Umbilical cord (tissue), 2 donors: ENCODE measurements around the gene OSCAR. TPM values are rescaled to one million over a fixed set of nuclear protein-coding genes. Genes with fewer than 3 reads are reported as not detected.

ENCODE experiments used
- DNase-seq: peaks from one replicate; pipeline ENCODE4 v3.0.0-alpha.2; 2015; ENCODE audit warnings: low spot score
- total RNA-seq: library from RNA; depleted of rRNA; stranded (reverse); fragments of >200 nt; gene quantifications from one replicate; pipeline ENCODE4 v1.2.3, GENCODE V29; 2014; ENCODE audit warnings: low replicate concordance; ENCODE audit not compliant: insufficient read depth

OSCAR gene, protein sequence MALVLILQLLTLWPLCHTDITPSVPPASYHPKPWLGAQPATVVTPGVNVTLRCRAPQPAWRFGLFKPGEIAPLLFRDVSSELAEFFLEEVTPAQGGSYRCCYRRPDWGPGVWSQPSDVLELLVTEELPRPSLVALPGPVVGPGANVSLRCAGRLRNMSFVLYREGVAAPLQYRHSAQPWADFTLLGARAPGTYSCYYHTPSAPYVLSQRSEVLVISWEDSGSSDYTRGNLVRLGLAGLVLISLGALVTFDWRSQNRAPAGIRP
- total RNA-seq: 0.96 TPM

DNA sequence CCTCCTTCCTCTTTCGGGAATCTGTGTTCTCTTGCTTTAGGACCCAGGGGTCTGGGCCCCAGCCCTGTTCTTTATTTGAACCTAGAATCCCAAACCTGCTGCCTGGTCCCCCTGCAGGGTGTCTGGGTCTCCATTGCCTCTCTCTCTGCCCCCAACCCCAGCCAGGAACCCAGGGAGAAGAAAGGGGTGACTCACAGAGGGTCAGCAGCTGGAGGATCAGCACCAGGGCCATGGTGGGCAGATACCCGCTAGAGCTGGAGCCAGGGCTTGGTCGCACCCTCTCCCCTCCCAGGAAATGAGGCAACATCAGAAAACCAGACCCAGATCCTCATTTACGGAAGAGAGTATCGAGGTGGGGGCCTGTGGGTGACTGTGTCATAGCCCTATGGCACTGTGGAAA is at the start of gene OSCAR:
Gene OSCAR (minus strand): TSS at position 243 of the 400 bp plus-strand sequence. CDS start 11 bp downstream, at position 232.
- DNase-seq: no peak

DNA sequence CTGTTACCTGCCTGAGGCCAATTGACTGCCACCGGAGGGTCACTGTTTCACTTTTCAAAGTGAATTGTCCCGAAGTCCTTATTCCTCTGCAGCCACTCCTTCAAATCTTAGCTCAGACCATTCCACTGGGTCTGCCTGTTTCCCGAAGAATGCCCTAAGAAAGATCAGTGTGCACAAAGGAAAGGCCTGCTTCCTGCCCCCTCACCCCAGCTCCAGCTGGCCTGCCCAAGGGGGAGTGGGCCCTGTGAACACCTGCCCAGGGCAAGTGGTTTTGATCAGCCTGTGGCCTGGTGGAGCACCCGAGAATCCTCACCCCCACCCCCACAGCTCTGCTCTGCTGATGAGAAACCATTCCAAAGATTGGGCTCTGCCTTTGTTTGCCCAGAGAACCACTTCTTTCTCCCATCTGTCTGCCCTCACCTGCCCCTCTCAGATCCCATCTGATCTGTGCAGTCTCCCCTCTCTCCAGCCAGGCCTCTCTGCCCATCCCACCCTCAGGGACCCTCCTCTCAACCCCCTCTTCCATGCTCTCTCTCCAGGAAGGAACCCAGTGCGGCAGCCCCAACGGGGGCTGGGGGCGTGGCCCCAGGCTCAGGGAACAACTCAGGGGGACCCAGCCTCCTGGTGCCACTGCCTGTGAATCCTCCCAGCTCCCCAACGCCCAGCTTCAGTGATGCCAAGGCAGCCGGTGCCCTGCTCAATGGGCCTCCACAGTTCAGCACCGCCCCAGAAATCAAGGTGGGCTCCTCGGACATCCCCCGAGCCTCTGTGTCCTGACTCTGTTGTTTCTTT is 48.6 kb upstream of the OSCAR start:
- no peak for DNase-seq

DNA sequence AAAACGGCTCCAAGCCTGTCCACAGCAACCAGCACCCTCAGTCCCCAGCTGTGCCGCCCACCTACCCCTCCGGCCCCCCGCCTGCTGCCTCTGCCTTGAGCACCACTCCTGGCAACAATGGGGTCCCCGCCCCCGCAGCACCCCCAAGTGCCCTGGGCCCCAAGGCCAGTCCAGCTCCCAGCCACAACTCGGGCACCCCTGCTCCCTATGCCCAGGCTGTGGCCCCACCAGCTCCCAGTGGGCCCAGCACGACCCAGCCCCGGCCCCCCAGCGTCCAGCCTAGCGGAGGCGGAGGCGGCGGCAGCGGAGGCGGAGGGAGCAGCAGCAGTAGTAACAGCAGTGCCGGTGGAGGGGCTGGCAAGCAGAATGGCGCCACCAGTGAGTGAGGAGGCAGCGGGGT is 47.6 kb upstream of the OSCAR start:
- DNase-seq: no peak

DNA sequence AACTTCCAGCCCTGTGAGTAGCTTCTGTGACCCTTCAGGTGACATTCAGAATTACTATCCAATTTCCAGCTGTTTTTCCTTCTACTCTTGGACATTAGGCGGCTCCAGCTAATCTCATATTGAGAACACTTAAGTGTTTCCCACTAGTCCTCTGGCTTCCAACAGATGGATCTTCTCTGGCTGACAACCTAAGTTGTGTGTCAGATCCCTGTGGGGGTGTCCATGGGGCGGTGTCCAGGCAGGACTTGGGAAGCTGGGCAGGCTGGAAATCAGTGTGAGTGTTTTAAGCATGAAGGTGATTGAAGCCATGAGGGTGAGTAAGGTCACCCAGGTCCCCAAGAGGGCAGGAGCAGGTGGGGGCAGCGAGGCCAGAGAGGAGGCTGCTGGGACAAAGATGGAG is 47.1 kb upstream of the OSCAR start:
- no peak for DNase-seq

DNA sequence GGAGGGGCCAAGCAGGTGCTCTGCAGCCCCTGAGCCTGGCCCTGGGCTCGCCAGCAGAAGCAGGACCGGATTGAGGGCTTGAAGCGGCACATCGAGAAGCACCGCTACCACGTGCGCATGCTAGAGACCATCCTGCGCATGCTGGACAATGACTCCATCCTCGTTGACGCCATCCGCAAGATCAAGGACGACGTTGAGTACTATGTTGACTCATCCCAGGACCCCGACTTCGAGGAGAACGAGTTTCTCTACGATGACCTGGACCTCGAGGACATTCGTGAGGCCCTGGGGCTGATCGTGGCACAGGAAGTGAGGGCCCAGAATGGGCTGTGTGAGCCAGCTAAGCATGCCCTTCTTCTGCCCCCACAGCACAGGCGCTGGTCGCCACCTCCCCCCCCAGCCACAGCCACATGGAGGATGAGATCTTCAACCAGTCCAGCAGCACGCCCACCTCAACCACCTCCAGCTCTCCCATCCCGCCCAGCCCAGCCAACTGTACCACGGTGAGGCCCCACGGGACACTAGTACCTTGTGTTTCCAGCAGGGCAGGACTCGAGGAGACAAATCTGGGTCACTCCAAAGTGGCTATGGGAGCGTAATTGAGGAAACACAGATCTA is 45.0 kb upstream of the OSCAR start:
- no peak for DNase-seq

DNA sequence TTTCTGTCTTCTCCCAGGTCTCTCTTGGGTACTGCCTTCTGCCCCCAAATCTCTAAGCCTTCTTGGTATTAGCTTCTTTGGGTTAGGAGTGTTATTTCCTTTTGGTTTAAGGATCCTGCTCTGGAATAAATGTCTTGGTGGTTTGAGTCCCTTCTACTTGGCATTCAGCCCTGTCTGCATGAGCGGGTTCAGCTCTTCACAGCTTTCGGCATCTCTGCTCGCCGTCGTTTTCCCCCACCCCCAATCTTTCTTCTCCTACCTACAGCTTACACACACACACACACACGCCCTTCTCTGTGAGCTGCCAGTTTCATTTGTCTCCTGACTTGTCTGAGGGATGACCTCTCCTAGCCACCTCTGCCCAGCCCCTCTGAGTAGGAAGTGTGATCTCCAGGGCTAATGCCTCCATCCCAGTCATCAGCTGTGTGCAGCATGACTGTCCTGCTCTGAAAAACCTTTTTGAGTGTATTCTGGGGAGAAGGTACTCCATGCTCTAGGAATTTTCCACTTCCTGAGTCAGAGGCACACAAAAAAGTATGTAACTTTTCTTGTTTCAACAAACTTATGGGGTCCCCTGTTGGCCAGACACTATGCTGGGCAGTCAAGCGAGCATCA is 41.7 kb upstream of the OSCAR start:
- DNase-seq: no peak

DNA sequence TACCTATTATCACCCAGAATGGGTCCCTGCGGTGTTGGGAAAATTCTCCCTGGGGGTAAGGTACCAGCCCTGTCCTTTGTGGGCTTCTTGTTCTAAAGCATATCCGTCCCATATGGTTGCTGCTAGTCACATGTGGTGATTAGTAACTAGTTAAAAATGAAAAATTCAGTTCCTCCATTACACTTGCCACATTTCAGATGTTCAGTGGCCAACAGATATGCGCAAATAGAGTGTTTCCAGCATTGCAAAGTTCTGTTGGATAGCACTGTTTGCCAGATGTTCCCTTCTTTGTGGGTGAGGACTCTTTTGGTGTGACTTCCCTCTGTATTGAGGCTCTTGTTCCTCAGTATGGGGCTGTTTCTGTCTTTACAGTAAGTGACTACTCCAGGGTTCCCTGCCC is 40.8 kb upstream of the OSCAR start:
- DNase-seq: no peak

DNA sequence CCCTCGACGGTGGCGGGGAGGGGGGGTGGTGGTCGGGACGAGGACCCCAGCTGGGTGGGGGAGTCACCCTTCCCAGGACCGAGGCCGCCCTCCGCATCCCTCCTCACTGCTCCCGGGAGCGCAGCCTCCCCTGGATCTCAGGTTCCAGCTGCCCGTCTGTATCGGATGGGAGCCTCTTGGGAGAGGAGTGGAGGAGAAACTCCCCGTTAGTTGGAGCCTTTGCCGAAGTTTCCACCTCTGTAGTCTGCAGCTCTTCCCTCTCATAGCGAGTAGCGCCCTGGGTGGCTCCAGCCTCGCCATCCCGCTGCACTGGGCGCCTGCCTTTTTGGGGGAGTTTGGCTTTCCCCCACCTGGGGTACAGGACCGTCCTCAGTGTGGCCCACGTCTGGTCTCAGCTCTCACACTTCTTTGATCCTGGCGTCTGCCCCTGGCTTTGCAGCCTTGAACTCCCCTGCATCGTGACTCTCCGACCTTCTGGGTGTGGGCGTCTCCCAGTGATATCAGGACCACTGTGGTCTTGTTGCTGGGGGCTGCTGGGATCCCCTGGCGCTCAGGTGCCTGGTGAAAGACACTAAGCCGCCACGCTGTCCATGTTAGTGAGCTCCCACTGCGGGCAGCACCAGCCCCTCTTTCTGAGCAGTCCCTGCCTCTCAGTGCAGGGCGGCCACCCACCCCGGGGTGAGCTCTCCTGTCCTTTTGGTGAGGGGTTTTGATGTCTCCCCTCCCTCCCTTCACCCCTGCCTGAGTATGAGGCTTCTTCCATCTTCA is 38.1 kb upstream of the OSCAR start:
- DNase-seq: no peak

DNA sequence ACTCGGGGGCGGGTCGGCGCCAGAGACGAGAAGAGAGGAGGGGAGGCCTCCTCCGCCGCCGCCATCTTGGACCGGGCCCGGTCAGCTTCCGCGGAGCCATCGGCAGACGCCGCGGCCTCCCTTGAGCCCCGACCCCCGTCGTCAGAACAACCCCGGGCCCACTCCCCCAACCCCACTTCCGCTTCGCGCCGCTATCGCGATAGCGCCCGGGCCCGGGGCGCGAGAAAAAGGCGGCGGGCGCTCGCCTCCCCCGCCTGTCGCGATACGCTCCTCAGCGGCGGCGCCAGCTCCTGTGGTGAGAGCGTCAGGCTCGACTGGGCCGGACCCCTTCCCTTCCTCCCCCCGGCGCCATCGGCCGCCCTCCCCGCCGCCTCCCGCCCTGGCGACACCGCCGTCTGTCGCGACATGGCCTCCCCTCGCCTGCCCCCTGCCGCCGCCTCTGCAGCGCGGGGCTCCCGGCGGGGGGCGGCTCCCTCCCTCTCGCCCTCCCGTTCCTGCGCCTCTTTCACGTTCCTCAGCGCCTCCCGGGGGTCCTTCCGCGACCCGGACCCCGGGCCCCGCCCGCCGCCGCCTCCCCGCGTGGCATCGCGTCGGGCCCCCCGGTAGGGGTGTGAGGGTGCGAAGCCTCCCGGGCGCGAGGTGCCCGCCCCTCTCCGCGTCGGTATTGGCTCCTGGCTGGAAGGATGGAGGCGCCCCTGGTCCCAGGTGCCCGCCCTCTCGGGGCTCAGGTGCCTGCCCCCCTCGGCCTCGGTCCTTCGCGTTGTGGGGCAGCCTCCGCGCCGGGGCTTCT is 37.3 kb upstream of the OSCAR start, which contains the start of gene CNOT3:
Gene CNOT3 (plus strand): TSS at position 64 of the 790 bp plus-strand sequence. CDS start 5,217 bp downstream, outside the sequence.
- DNase-seq: no peak

DNA sequence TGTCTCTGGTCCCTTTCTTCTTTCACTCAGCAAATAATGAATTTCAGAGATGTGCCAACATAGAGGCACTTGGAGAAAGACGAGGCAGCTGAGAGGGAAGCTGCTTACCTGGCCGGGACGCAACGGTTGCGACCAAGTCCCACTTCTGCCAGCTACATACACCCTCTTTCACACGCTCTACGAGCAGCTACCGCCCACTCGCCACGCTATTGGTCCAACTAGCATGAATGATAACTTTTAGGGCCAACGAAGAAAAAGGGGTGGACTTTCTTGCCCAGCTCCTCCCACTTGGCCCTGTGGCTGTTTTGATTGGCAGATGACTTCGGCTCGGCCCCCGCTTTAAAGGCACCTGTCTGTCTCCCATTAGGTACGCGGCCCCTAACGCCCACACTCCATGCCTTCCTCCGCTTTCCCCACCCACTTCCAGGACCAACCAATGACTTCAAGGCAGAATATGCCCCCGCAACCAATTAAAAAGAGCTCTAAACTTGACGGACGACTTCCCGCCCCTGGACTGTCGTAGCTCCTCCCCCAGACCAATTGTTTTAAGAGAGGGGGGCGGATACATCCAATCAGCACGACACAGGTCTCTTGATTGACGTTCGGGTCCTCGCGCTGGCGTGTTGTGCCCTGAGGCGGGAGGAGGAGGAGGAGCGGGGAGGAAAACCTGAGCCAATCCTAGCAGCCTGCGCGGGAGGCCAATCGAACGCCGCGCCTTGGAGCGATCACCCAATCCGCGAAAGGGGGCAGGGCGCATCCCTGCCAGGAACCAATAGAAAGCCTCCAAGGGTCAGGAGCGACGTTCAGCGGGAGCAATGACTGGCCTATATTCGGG is 36.5 kb upstream of the OSCAR start:
- peak; percentile 100 for DNase-seq

DNA sequence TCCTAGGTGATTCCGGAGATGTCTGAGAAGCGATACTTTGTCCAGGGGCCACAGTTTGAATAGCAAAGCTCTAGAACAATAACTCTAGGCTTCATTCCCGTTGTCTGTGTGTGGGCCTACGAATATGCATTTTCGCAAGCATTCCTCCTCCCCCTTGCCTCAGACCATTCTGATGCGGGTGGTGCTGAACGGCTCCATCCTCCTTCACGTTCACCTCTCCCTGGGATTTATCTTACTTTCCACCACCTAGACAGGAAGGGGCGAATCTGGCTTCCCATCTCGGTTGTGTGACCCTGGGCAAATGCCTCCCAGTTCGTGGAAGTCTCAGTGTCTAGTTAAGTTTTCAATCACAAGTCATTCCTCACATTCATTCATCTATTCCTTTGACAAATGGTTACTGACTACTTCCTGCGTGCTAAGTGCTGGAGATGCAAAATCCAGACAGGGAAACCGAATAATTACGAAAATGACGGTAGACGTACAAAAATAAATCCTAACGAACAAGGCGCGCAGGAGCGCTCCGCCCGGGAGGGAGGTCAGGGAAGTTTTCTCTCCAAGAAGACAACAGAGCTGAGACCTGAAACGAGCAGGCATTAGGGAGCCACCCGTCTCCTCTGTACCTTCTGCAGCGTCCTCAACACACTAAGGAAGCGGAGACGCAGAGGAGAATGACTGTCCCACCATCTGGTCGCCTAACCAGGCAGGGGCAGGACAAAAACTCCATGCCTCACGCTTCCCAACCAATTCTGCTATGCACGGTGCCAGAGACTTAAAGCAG is 35.7 kb upstream of the OSCAR start:
- no peak for DNase-seq

DNA sequence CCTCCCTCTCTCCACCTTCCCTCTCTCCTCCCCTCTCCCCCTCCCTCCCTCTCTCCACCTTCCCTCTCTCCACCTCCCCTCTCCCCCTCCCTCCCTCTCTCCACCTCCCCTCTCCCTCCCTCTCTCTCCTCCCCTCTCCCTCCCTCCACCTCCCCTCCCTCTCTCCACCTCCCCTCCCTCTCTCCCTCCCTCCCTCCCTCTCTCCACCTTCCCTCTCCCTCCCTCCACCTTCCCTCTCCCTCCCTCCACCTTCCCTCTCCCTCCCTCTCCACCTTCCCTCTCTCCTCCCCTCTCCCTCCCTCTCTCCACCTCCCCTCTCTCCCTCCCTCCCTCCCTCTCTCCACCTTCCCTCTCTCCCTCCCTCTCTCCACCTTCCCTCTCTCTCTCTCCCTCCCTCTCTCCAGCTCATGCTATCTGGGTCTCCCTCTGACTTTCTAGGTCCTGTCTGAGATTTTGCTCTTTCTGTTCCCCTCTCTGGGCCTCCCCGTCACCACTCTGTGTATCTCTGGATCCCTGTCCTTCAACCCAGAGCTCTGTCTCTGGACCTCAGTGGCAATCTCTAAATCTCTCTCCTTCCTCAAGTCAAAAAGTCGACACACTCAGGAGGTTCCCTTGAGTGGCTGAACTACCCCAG is 33.5 kb upstream of the OSCAR start:
- DNase-seq: no peak

DNA sequence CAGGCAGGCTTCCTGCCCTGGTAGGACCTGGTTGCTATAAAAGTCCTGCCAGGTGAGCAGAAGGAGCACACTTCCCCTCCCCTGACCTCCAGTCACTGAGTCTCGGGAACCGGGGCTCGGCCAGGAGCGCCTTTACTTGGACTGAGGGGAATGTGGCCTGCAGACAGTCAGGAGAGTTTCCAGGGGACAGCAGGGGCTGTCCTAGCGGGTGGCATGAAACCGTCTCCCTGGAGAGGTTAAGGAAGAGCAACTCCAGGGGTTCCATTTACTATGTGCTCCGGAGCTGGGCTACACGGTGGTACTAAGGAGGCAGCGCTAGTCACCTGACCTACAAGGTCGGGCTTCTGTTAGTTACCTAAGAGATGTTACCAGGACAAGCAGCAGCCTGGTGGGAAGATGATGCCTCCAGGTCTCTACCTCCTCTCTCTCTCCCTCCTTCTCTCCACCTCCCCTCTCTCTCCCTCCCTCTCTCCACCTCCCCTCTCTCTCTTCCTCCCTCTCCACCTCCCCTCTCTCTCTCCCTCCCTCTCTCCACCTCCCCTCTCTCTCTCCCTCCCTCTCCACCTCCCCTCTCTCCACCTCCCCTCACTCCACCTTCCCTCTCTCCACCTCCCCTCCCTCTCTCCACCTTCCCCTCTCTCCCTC is 32.8 kb upstream of the OSCAR start:
- DNase-seq: peak; percentile 55

DNA sequence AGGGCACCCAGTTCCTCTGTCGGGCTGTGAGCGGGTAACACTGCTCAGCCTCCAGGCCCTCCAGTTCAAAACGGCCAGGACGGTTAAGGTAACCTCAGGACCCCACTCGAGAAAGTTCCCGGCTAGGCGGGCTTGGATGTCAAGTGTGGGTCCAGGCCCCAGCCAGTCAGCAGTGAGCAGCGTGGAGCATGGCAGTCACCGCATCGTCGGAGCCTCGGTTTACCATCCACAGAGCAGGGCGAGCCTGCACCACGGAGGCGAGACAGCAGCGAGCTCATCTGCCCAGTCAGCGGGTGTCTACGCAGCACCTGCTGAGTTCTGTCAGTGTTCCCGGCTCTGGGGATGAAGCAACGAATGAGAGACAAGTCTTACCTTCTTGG is 29.0 kb upstream of the OSCAR start:
- DNase-seq: no peak

DNA sequence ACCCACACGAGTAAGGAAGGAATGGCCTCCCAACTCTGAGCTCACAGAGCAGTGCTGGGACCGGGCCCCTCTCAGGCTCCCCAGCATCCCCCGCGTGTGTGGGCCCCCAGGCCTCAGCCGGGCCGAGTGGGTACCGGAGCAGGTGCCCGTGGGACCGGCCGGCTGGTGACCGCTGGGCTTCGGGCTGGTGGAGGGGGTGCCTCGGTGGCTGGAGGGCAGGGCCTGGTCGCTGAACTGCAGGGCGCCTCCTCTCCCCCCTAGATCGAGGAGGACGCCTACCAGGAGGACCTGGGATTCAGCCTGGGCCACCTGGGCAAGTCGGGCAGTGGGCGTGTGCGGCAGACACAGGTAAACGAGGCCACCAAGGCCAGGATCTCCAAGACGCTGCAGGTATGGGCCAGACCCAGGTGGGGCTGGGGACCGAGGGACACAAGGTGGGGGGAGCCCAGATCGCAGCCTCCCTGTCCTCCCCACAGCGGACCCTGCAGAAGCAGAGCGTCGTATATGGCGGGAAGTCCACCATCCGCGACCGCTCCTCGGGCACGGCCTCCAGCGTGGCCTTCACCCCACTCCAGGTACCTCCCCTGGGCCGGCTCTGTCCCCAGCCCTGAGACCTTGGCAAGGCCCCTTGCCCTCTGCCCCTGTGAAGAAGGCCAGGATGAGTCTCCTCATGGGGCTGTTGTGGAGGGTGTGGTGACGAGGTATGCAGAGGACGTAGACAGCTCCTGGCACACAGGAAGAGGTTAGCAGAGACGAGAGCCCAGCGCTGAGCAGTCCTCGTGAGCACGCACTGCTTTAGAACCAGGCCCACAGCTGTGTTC is 28.4 kb upstream of the OSCAR start:
- DNase-seq: no peak

DNA sequence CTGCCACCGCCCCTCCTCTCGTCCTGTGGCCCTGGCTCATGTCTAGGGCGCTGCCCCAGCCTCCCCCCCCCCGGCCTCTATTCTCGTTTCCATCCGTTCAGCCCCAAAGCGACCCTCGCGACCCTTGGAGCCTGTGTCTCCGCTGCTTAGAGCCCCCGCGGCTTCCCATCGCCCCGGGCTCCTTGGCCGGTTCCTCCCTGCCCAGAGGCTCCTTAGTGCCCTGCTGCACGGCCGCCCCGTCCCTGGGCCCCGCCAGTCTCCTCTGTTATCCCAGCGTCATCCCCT is 27.8 kb upstream of the OSCAR start:
- DNase-seq: no peak
